ENCODE data around the gene INKA2.
"Not testable (repeated sequence)": the region's sequence is repeated elsewhere in the genome, so short reads cannot be mapped to it uniquely, and the experiment has no call there.

INKA2 gene

GRCh38 chr1:111747282-111747734, 8.1 kb upstream of the INKA2 start:
- peak; percentile 69 for DNase-seq (ENCODE audit: extremely low read depth, low read depth)
- H3K4me3 ChIP-seq (replicated peaks; ENCODE audit: low read depth, low read length), result no peak overlapping the region
- TF ChIP-seq CTCF (IDR thresholded peaks at IDR 0.05; ENCODE audit: low read depth, low read length, missing control alignments), result peak; percentile 80

- DNase-seq (ENCODE audit: extremely low read depth, low read depth), result no peak
- no peak for TF ChIP-seq CTCF (IDR thresholded peaks at IDR 0.05; ENCODE audit: low read depth, low read length, missing control alignments)
- no peak overlapping the region for H3K4me3 ChIP-seq (replicated peaks; ENCODE audit: low read depth, low read length)
Measured at GRCh38 chr1:111746614-111746999, 7.4 kb upstream of the INKA2 start.

GRCh38 chr1:111745675-111746613, 6.7 kb upstream of the INKA2 start:
- no peak overlapping the region for H3K4me3 ChIP-seq (replicated peaks; ENCODE audit: low read depth, low read length)
- no peak for DNase-seq (ENCODE audit: extremely low read depth, low read depth)
- no peak for TF ChIP-seq CTCF (IDR thresholded peaks at IDR 0.05; ENCODE audit: low read depth, low read length, missing control alignments)

GRCh38 chr1:111743679-111744101, 4.5 kb upstream of the INKA2 start:
- H3K4me3 ChIP-seq (replicated peaks; ENCODE audit: low read depth, low read length), result no peak overlapping the region
- no peak for DNase-seq (ENCODE audit: extremely low read depth, low read depth)
- TF ChIP-seq CTCF (IDR thresholded peaks at IDR 0.05; ENCODE audit: low read depth, low read length, missing control alignments), result no peak

GRCh38 chr1:111742938-111743549, 3.8 kb upstream of the INKA2 start:
- no peak for DNase-seq (ENCODE audit: extremely low read depth, low read depth)
- no peak overlapping the region for H3K4me3 ChIP-seq (replicated peaks; ENCODE audit: low read depth, low read length)
- TF ChIP-seq CTCF (IDR thresholded peaks at IDR 0.05; ENCODE audit: low read depth, low read length, missing control alignments), result no peak

- DNase-seq (ENCODE audit: extremely low read depth, low read depth); H3K4me3 ChIP-seq (replicated peaks; ENCODE audit: low read depth, low read length): not testable (repeated sequence)
Measured at GRCh38 chr1:111742292-111742691, 3.1 kb upstream of the INKA2 start.
